Natural killer cell (primary cell): ENCODE data around the gene ZNF532. TPM values are rescaled to one million over a fixed set of nuclear protein-coding genes. Genes with fewer than 3 reads are reported as not detected.

Experiments used
- ATAC-seq, 3 donors: fragments of 150-1000 bp in 2 of 3; fragments of 200-7000 bp in 1 of 3; cut with Tn5 transposase; 1 replicate in 1 of 3; 2 replicates in 2 of 3; pipeline ENCODE4 v1.10.0; 2021; ENCODE audit warnings: mild to moderate bottlenecking in 2 of 3, moderate library complexity in 2 of 3
- DNase-seq, 2 donors: peaks; one replicate each; pipeline versions ENCODE4 v3.0.0 to v3.0.0-alpha.2; 2013 to 2021; ENCODE audit warnings: mixed read lengths in 1 of 2
- H3K27ac ChIP-seq: one replicate; pipeline ENCODE4 v1.5.1; 2013; ENCODE audit warnings: mild to moderate bottlenecking, low read length
- H3K27me3 ChIP-seq: one replicate; pipeline ENCODE4 v1.6.1; 2013; ENCODE audit warnings: low read length; ENCODE audit not compliant: control insufficient read depth, insufficient read depth
- H3K36me3 ChIP-seq: one replicate; pipeline ENCODE4 v1.6.1; 2013; ENCODE audit warnings: low read length; ENCODE audit not compliant: control insufficient read depth, insufficient read depth
- H3K4me1 ChIP-seq: one replicate; pipeline ENCODE4 v1.6.1; 2013; ENCODE audit warnings: low read length; ENCODE audit not compliant: control insufficient read depth, insufficient read depth
- H3K4me3 ChIP-seq: one replicate; pipeline ENCODE4 v1.5.1; 2013; ENCODE audit warnings: low read length
- H3K9me3 ChIP-seq: one replicate; pipeline ENCODE4 v1.6.1; 2013; ENCODE audit warnings: low read length; ENCODE audit not compliant: control insufficient read depth, insufficient read depth
- H3K27ac Mint-ChIP-seq, 2 donors: one replicate each; pipeline ENCODE4 v1.8.0; 2022; ENCODE audit warnings: mild to moderate bottlenecking in 2 of 2, mixed read lengths in 2 of 2, moderate library complexity in 1 of 2
- H3K27me3 Mint-ChIP-seq, 2 donors: one replicate each; pipeline ENCODE4 v1.8.0; 2022; ENCODE audit warnings: low read depth in 2 of 2, mixed read lengths in 2 of 2
- H3K36me3 Mint-ChIP-seq: one replicate; pipeline ENCODE4 v1.8.0; 2022; ENCODE audit warnings: mixed read lengths
- H3K4me1 Mint-ChIP-seq, 2 donors: one replicate each; pipeline ENCODE4 v1.8.0; 2022; ENCODE audit warnings: mixed read lengths in 2 of 2
- H3K4me3 Mint-ChIP-seq: one replicate; pipeline ENCODE4 v1.8.0; 2022; ENCODE audit warnings: mild to moderate bottlenecking, moderate library complexity, mixed read lengths
- H3K9me3 Mint-ChIP-seq, 2 donors: one replicate each; pipeline ENCODE4 v1.8.0; 2022; ENCODE audit warnings: mixed read lengths in 2 of 2
- CTCF ChIP-seq: fragments of 200-600 bp; IDR thresholded peaks from one replicate; pipeline ENCODE4 v1.8.0; 2022; ENCODE audit warnings: antibody characterized with exemption
- WGBS: methylation state at CpG from one replicate; pipeline ENCODE4 v1.1.7; 2013; ENCODE audit warnings: missing lambda C conversion rate; ENCODE audit not compliant: insufficient coverage; 5-methylcytosine and 5-hydroxymethylcytosine counted together
- intact Hi-C: fragments of 100-400 bp; cut with micrococcal nuclease; formaldehyde crosslinking; loops from one replicate; pipeline ENCODE4 v1.14.2; 2022
- total RNA-seq, 4 donors: library from RNA; stranded (reverse); fragments of 120-200 nt in 1 of 4; gene quantifications; one replicate each; pipeline versions ENCODE4 v1.2.3 to v1.2.4, GENCODE V29; 2013 to 2022

Gene ZNF532
- total RNA-seq, 3 donors from 2014 or later (not counting 1 experiment from before 2014, with no cell fraction given): 4.8 to 28.5 (median 6.1) TPM

- H3K27me3 ChIP-seq: no peaks in the 10 kb centered on the region
- 97% methylated on average over 5 of the region's 10 CpGs for WGBS
- H3K36me3 ChIP-seq: no peaks in the 10 kb centered on the region
- no peaks in the 10 kb centered on the region for H3K4me1 Mint-ChIP-seq
- no peak overlapping the region for H3K4me3 Mint-ChIP-seq
- H3K9me3 Mint-ChIP-seq: no peaks in the 10 kb centered on the region
- no peak for DNase-seq
- intact Hi-C loops: no loop called here
- H3K4me1 ChIP-seq: no peaks in the 10 kb centered on the region
- ATAC-seq: no peak
- H3K27ac ChIP-seq: no peak overlapping the region
- H3K36me3 Mint-ChIP-seq: no peaks in the 10 kb centered on the region
- no peak overlapping the region for H3K27ac Mint-ChIP-seq
- no peak overlapping the region for H3K4me3 ChIP-seq
- H3K9me3 ChIP-seq: no peaks in the 10 kb centered on the region
- peaks cover 8 to 10% of the 10 kb centered on the region in 2 donors for H3K27me3 Mint-ChIP-seq
- TF ChIP-seq CTCF: no peak
Measured at GRCh38 chr18:58905777-58906428, 41.2 kb downstream of the ZNF532 start.

GRCh38 chr18:58908006-58908405 lies 43.3 kb downstream of the ZNF532 start:
- H3K4me3 ChIP-seq: no peak overlapping the region
- H3K27ac Mint-ChIP-seq: no peak overlapping the region
- no peaks in the 10 kb centered on the region for H3K4me1 Mint-ChIP-seq
- H3K27me3 ChIP-seq: no peaks in the 10 kb centered on the region
- no peak overlapping the region for H3K4me3 Mint-ChIP-seq
- TF ChIP-seq CTCF: no peak
- no peaks in the 10 kb centered on the region for H3K9me3 Mint-ChIP-seq
- WGBS: 94% methylated on average over 1 of the region's 1 CpG
- DNase-seq: no peak
- H3K4me1 ChIP-seq: no peaks in the 10 kb centered on the region
- H3K27me3 Mint-ChIP-seq: peaks cover 11 to 19% of the 10 kb centered on the region in 2 donors
- intact Hi-C loops: no loop called here
- no peaks in the 10 kb centered on the region for H3K36me3 ChIP-seq
- H3K9me3 ChIP-seq: no peaks in the 10 kb centered on the region
- H3K36me3 Mint-ChIP-seq: no peaks in the 10 kb centered on the region
- H3K27ac ChIP-seq: no peak overlapping the region
- no peak for ATAC-seq

DNA sequence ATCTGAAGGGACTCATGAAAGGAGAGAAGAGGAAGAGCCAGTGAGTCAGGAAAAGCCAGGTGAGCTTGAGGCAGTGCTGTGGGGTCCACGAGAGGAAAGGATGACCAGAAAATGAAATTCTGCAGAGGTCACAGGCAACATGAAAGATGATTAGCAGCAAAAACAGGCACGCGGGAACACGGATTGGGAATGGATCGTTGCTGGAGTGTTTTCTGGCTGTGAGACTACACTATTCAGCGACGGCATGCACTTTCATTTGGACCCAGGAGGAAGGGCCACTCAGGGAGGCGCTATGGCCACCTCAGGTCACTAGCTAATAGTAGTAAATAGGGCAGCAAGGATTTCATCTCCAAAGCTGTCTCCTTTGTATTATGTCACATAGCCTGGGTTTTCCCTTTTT lies 44.8 kb downstream of the ZNF532 start:
- no peak overlapping the region for H3K4me3 Mint-ChIP-seq
- Histone ChIP-seq H3K9me3 (no peaks in the 10 kb centered on the region), H3K36me3 (no peaks in the 10 kb centered on the region), H3K27me3 (no peaks in the 10 kb centered on the region), H3K27ac (no peak overlapping the region), H3K4me1 (no peaks in the 10 kb centered on the region), H3K4me3 (no peak overlapping the region)
- no peak for TF ChIP-seq CTCF
- no peak overlapping the region for H3K27ac Mint-ChIP-seq
- H3K9me3 Mint-ChIP-seq: no peaks in the 10 kb centered on the region
- H3K4me1 Mint-ChIP-seq: peaks cover 0 to 4% of the 10 kb centered on the region in 2 donors
- no peaks in the 10 kb centered on the region for H3K36me3 Mint-ChIP-seq
- intact Hi-C loops: no loop called here
- peaks cover 11 to 19% of the 10 kb centered on the region in 2 donors for H3K27me3 Mint-ChIP-seq
- WGBS: 92% methylated on average over 8 of the region's 8 CpGs
- no peak for ATAC-seq
- DNase-seq: no peak

DNA sequence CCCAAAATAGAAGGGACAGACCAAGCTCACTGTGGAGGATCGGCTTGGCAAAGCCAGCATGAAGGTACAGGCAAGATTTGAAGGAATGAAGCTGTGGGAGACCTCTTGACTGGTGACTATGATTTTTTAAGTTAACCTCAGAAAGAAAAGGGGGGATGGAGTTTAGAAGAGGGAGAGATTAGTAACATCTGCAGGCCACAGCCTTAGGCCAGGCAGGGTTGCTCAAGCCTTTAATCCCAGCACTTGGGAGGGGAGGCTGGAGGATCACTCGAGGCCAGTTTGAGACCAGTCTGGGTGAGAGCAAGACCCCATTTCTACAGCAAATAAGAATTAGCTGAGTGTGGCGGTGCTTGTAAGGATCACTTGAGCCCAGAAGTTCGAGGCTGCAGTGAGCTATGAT lies 46.6 kb downstream of the ZNF532 start:
- H3K4me1 Mint-ChIP-seq: peaks cover 0 to 4% of the 10 kb centered on the region in 2 donors
- Histone ChIP-seq H3K4me1 (no peaks in the 10 kb centered on the region), H3K4me3 (no peak overlapping the region), H3K27me3 (no peaks in the 10 kb centered on the region), H3K9me3 (no peaks in the 10 kb centered on the region), H3K27ac (no peak overlapping the region), H3K36me3 (no peaks in the 10 kb centered on the region)
- TF ChIP-seq CTCF: no peak
- WGBS: 88% methylated on average over 4 of the region's 4 CpGs
- H3K4me3 Mint-ChIP-seq: no peak overlapping the region
- H3K27me3 Mint-ChIP-seq: peaks cover 11 to 19% of the 10 kb centered on the region in 2 donors
- no peak overlapping the region for H3K27ac Mint-ChIP-seq
- ATAC-seq (no peak), DNase-seq (no peak)
- no peaks in the 10 kb centered on the region for H3K9me3 Mint-ChIP-seq
- intact Hi-C loops: no loop called here
- no peaks in the 10 kb centered on the region for H3K36me3 Mint-ChIP-seq
